Caco-2 (cell line): ENCODE results near the gene RPLP2. TPM values are rescaled to one million over a fixed set of nuclear protein-coding genes. Genes with fewer than 3 reads are reported as not detected.
A peak's percentile ranks its signal among the peaks of the same experiment; 100 is the strongest.

ENCODE experiments used
- BruUV-seq: library from RNA; stranded (reverse); fragments of 400-500 nt; replicated peaks from 2 replicates; lab custom pipeline; 2021; lab: Mats Ljungman, UMichigan
- CTCF ChIA-PET: fragments of 300-600 bp; sonication (Branson Sonifier 250); formaldehyde crosslinking; loops from one replicate; lab custom pipeline; 2022; ENCODE audit warnings: antibody characterized with exemption; lab: Charles Lee
- POLR2A ChIA-PET: fragments of 300-600 bp; sonication (Branson Sonifier 250); formaldehyde crosslinking; loops from one replicate; lab custom pipeline; 2022; ENCODE audit warnings: antibody characterized with exemption; lab: Charles Lee
- DNase-seq, 2 experiments: peaks; one replicate each; pipeline versions ENCODE4 v3.0.0 to v3.0.0-alpha.2; 2020 to 2022
- H3K27me3 ChIP-seq: replicated peaks from 2 replicates; pipeline ENCODE4 v1.6.0; 2011; ENCODE audit warnings: low read length; ENCODE audit not compliant: control insufficient read depth, insufficient read depth
- H3K36me3 ChIP-seq: 2 replicates; pipeline ENCODE4 v1.5.1; 2011; ENCODE audit warnings: low read length; ENCODE audit not compliant: control insufficient read depth, insufficient read depth
- H3K4me1 ChIP-seq: fragments of 250-450 bp; sonication (Bioruptor Pico); 2 replicates; pipeline ENCODE4 v1.5.1; 2020; ENCODE audit warnings: mild to moderate bottlenecking
- H3K4me3 ChIP-seq: 2 replicates; pipeline ENCODE4 v1.5.1; 2011; ENCODE audit warnings: low read depth, mild to moderate bottlenecking, control low read depth, low read length
- H3K9me3 ChIP-seq: fragments of 250-450 bp; sonication (Bioruptor Pico); 2 replicates; pipeline ENCODE4 v1.5.1; 2020; ENCODE audit warnings: mild to moderate bottlenecking, moderate library complexity
- H3K27ac Mint-ChIP-seq: one replicate; pipeline ENCODE4 v1.8.0; 2022; ENCODE audit warnings: mixed read lengths; ENCODE audit not compliant: unreplicated experiment
- H3K27me3 Mint-ChIP-seq: one replicate; pipeline ENCODE4 v1.8.0; 2022; ENCODE audit warnings: mixed read lengths; ENCODE audit not compliant: insufficient read depth, unreplicated experiment
- H3K36me3 Mint-ChIP-seq: one replicate; pipeline ENCODE4 v1.8.0; 2022; ENCODE audit warnings: mild to moderate bottlenecking, mixed read lengths; ENCODE audit not compliant: insufficient read depth, unreplicated experiment
- H3K4me1 Mint-ChIP-seq: one replicate; pipeline ENCODE4 v1.8.0; 2022; ENCODE audit warnings: low read depth, mixed read lengths; ENCODE audit not compliant: unreplicated experiment
- H3K4me3 Mint-ChIP-seq: one replicate; pipeline ENCODE4 v1.8.0; 2022; ENCODE audit warnings: mild to moderate bottlenecking, moderate library complexity, mixed read lengths; ENCODE audit not compliant: unreplicated experiment
- H3K9me3 Mint-ChIP-seq: one replicate; pipeline ENCODE4 v1.8.0; 2022; ENCODE audit warnings: mixed read lengths; ENCODE audit not compliant: unreplicated experiment
- intact Hi-C: fragments of 100-400 bp; cut with micrococcal nuclease; formaldehyde crosslinking; loops from one replicate; pipeline ENCODE4 v1.10.0; 2022; ENCODE audit not compliant: unreplicated experiment
- total RNA-seq: library from RNA; stranded (reverse); gene quantifications from 2 replicates; pipeline ENCODE4 v1.2.3, GENCODE V29; 2022
- TF ChIP-seq, protein P1 (sequence below), 2 experiments: fragments of 200-600 bp in 1 of 2; IDR thresholded peaks; 1 replicate in 1 of 2; 2 replicates in 1 of 2; pipeline versions ENCODE4 v1.5.1 to v1.8.0; 2011 to 2022; ENCODE audit warnings: antibody characterized with exemption in 1 of 2, control low read depth in 1 of 2, inconsistent platforms in 1 of 2, low read depth in 1 of 2, low read length in 1 of 2, mild to moderate bottlenecking in 1 of 2, moderate library complexity in 1 of 2; ENCODE audit not compliant: insufficient read depth in 1 of 2, severe bottlenecking in 1 of 2, unreplicated experiment in 1 of 2

RPLP2 gene
- total RNA-seq, 1 experiment from 2014 or later: 2,622 TPM

DNA sequence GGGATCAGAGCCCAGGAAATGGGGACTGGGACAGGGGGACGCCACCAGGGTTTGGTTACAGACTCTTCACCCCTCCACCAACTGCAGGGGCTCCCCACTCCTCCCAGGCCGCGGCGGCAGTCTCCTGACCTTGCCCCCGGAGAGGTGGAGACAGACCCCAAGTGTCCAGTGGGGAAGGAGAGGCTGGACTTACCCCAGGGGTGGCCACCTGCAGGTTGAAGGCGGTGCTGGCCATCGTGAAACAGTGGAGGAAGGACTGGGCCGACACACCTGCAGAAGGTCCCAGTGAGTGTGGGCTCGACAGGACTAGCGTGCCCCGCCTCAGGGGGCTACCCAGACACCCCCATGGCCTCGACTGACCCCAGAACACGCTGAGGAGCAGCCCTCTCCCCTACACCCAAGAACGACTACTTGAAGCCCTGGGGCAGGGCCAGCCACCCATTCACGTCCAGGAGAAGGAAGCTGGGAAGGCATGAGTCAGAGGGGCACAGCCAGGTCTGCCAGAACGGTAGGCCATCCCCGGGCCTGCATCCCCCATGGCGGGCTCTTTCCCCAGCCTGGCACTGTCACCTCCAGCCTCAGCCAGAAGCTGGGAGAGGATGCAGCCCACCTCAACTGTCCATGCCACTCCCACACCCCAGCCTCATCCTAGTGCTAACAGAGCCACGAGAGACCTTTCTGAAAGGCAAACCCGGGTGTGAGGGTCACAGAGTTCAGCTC is 34.7 kb upstream of the RPLP2 start:
- Histone ChIP-seq H3K4me1 (peaks cover 13% of the 10 kb centered on the region), H3K9me3 (no peaks in the 10 kb centered on the region), H3K27me3 (no peaks in the 10 kb centered on the region), H3K36me3 (peaks cover 3% of the 10 kb centered on the region), H3K4me3 (no peak overlapping the region)
- Mint-ChIP-seq H3K27me3 (no peaks in the 10 kb centered on the region), H3K4me3 (peak overlapping the region; percentile 80), H3K27ac (no peak overlapping the region), H3K9me3 (no peaks in the 10 kb centered on the region), H3K4me1 (no peaks in the 10 kb centered on the region), H3K36me3 (peaks cover 44% of the 10 kb centered on the region)
- ChIA-PET CTCF (interaction anchor here (0.6 to 0.8 kb wide), 2 partner anchors 69 to 71 kb away, joined by 4 to 7 read pairs; no protein-coding TSS in a partner anchor), POLR2A (no interaction called here)
- peak in 1 of 2 experiments; percentile 28 for DNase-seq
- intact Hi-C loops: no loop called here
- BruUV-seq: no TSS peak
- TF ChIP-seq, protein P1, sequence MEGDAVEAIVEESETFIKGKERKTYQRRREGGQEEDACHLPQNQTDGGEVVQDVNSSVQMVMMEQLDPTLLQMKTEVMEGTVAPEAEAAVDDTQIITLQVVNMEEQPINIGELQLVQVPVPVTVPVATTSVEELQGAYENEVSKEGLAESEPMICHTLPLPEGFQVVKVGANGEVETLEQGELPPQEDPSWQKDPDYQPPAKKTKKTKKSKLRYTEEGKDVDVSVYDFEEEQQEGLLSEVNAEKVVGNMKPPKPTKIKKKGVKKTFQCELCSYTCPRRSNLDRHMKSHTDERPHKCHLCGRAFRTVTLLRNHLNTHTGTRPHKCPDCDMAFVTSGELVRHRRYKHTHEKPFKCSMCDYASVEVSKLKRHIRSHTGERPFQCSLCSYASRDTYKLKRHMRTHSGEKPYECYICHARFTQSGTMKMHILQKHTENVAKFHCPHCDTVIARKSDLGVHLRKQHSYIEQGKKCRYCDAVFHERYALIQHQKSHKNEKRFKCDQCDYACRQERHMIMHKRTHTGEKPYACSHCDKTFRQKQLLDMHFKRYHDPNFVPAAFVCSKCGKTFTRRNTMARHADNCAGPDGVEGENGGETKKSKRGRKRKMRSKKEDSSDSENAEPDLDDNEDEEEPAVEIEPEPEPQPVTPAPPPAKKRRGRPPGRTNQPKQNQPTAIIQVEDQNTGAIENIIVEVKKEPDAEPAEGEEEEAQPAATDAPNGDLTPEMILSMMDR (IDR thresholded peaks at IDR 0.05; ENCODE audit: insufficient read depth in 1 of 2, low read depth in 1 of 2, low read length in 1 of 2, severe bottlenecking in 1 of 2, unreplicated experiment in 1 of 2): no peak

DNA sequence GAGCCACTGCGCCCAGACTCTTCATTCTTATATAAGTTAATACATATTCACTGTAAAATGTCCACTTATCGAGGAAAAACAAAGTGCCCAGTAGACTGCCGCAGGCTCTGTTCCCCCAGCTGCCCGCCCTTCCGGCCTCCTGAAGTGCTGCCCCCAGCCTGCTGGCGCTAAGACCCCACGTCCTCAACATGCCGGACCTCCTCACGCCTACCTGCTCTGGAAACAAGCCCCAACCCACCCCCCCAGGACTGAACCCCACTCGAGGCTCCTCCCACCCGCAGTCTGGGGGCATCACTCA is 33.6 kb upstream of the RPLP2 start:
- CTCF ChIA-PET: interaction anchor here (0.5 to 0.9 kb wide), 2 partner anchors 8 to 68 kb away, joined by 4 to 5 read pairs; no protein-coding TSS in a partner anchor
- TF ChIP-seq, protein P1 (IDR thresholded peaks at IDR 0.05; ENCODE audit: insufficient read depth in 1 of 2, low read depth in 1 of 2, low read length in 1 of 2, severe bottlenecking in 1 of 2, unreplicated experiment in 1 of 2): no peak
- intact Hi-C loops: no loop called here

DNA sequence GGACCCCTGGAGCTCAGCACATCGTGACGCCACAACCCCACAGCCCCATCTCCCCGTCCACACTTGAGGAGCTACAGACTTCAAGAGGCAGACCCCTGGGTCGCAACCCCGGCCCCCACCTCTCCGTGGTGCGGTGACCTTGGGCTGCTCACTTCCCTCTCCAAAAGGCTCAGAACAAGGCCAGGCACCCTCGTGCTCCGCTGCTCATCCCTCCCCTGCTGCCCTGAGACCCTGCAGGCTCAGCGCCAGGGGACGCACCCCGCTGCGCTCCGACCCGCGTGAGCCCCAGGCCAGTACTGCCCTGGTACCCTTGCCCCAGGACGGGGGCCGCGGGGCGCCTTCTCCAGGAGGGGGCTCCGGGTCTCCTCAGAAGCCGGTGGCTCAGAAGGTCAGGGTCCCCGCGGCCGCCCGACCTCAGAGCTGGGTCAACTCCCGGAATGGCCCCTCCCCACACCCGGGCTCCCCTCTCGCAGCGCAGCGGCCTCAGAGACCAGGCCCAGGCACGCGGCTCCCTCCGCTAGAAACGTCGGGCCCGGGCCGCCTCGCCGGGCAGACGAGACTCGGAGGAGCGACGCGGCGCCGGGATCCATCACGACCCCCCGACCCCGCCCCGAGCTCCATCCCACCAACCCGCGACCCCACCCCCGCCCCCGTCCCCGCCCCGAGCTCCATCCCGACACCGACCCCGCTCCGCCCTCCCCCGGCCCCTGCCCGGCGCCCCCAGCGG is 33.0 kb upstream of the RPLP2 start:
- no peaks in the 10 kb centered on the region for H3K9me3 Mint-ChIP-seq
- CTCF ChIA-PET: interaction anchor here (0.5 to 0.9 kb wide), 5 partner anchors 9 to 81 kb away, joined by 3 to 5 read pairs (median 4); partner anchors contain the start of gene TMEM80
- peaks cover 27% of the 10 kb centered on the region for H3K36me3 Mint-ChIP-seq

More for the DNA sequence above, 33.6 kb upstream of the RPLP2 start:
- peak overlapping the region; percentile 80 for H3K4me3 Mint-ChIP-seq
- Histone ChIP-seq H3K36me3 (peaks cover 3% of the 10 kb centered on the region), H3K4me1 (peaks cover 13% of the 10 kb centered on the region), H3K27me3 (no peaks in the 10 kb centered on the region), H3K4me3 (peak overlapping the region; percentile 89), H3K9me3 (no peaks in the 10 kb centered on the region)
- no peaks in the 10 kb centered on the region for H3K9me3 Mint-ChIP-seq
- no peaks in the 10 kb centered on the region for H3K4me1 Mint-ChIP-seq
- POLR2A ChIA-PET: interaction anchor here (0.8 to 1.1 kb wide), 3 partner anchors 22 to 33 kb away, joined by 3 to 14 read pairs (median 4); partner anchors contain the start of genes RPLP2 and TALDO1
- peaks cover 32% of the 10 kb centered on the region for H3K36me3 Mint-ChIP-seq
- BruUV-seq: no TSS peak
- DNase-seq: peak in 1 of 2 experiments; percentile 18
- H3K27me3 Mint-ChIP-seq: no peaks in the 10 kb centered on the region
- no peak overlapping the region for H3K27ac Mint-ChIP-seq

More for the DNA sequence above, 33.0 kb upstream of the RPLP2 start:
- H3K4me3 ChIP-seq: peak overlapping the region; percentile 89
- peak overlapping the region; percentile 80 for H3K4me3 Mint-ChIP-seq
- H3K9me3 ChIP-seq: no peaks in the 10 kb centered on the region
- BruUV-seq: TSS peak; percentile 43
- peaks cover 13% of the 10 kb centered on the region for H3K4me1 ChIP-seq
- no peaks in the 10 kb centered on the region for H3K4me1 Mint-ChIP-seq
- intact Hi-C loops: no loop called here
- DNase-seq: no peak
- H3K27me3 Mint-ChIP-seq: no peaks in the 10 kb centered on the region
- no peaks in the 10 kb centered on the region for H3K27me3 ChIP-seq
- TF ChIP-seq, protein P1 (IDR thresholded peaks at IDR 0.05; ENCODE audit: insufficient read depth in 1 of 2, low read depth in 1 of 2, low read length in 1 of 2, severe bottlenecking in 1 of 2, unreplicated experiment in 1 of 2): peak in 1 of 2 experiments; percentile 39
- POLR2A ChIA-PET: interaction anchor here (0.5 to 1.1 kb wide), 8 partner anchors 22 to 201 kb away, joined by 3 to 14 read pairs (median 6); partner anchors contain the start of genes DEAF1, PHRF1, RPLP2 and TALDO1
- H3K36me3 ChIP-seq: peaks cover 3% of the 10 kb centered on the region
- no peak overlapping the region for H3K27ac Mint-ChIP-seq
